ENCODE results near the gene ZNF565.
"Not testable (repeated sequence)": the region's sequence is repeated elsewhere in the genome, so short reads cannot be mapped to it uniquely, and the experiment has no call there.

ZNF565 gene

GRCh38 chr19:36214386-36215275, at the start of gene ZNF565, which contains the start of gene ZNF146:
Gene ZNF565 (minus strand): TSS chr19:36214665. CDS start chr19:36201985, 12,680 bp downstream.
Gene ZNF146 (plus strand): TSS chr19:36215106. CDS start chr19:36236441, 21,335 bp downstream.
- in situ Hi-C loops (cut with MboI; ENCODE audit: low sequenced_read_pairs): no loop called here

GRCh38 chr19:36259211-36259610, 44.7 kb upstream of the ZNF565 start:
- in situ Hi-C loops (cut with MboI; ENCODE audit: low sequenced_read_pairs): no loop called here

- in situ Hi-C loops (cut with MboI; ENCODE audit: low sequenced_read_pairs): no loop called here
Measured at GRCh38 chr19:36258028-36258875, 43.8 kb upstream of the ZNF565 start.

GRCh38 chr19:36257520-36257876, 43.0 kb upstream of the ZNF565 start:
- in situ Hi-C loops (cut with MboI; ENCODE audit: low sequenced_read_pairs): no loop called here

GRCh38 chr19:36256853-36257519, 42.5 kb upstream of the ZNF565 start:
- in situ Hi-C loops (cut with MboI; ENCODE audit: low sequenced_read_pairs): no loop called here

- in situ Hi-C loops (cut with MboI; ENCODE audit: low sequenced_read_pairs): no loop called here
Measured at GRCh38 chr19:36256064-36256463, 41.6 kb upstream of the ZNF565 start.

GRCh38 chr19:36255316-36255715, 40.9 kb upstream of the ZNF565 start:
- in situ Hi-C loops (cut with MboI; ENCODE audit: low sequenced_read_pairs): no loop called here

GRCh38 chr19:36254848-36255247, 40.4 kb upstream of the ZNF565 start:
- in situ Hi-C loops (cut with MboI; ENCODE audit: low sequenced_read_pairs): no loop called here

GRCh38 chr19:36252047-36252446, 37.6 kb upstream of the ZNF565 start:
- in situ Hi-C loops (cut with MboI; ENCODE audit: low sequenced_read_pairs): no loop called here

GRCh38 chr19:36246006-36246481, 31.6 kb upstream of the ZNF565 start:
- in situ Hi-C loops (cut with MboI; ENCODE audit: low sequenced_read_pairs): no loop called here

GRCh38 chr19:36245210-36246005, 30.9 kb upstream of the ZNF565 start:
- in situ Hi-C loops (cut with MboI; ENCODE audit: low sequenced_read_pairs): no loop called here

GRCh38 chr19:36244066-36244465, 29.6 kb upstream of the ZNF565 start:
- in situ Hi-C loops (cut with MboI; ENCODE audit: low sequenced_read_pairs): no loop called here

GRCh38 chr19:36236946-36237310, 22.5 kb upstream of the ZNF565 start:
- in situ Hi-C loops (cut with MboI; ENCODE audit: low sequenced_read_pairs): no loop called here

- in situ Hi-C loops (cut with MboI; ENCODE audit: low sequenced_read_pairs): no loop called here
Measured at GRCh38 chr19:36236304-36236945, 22.0 kb upstream of the ZNF565 start.

GRCh38 chr19:36233626-36234025, 19.2 kb upstream of the ZNF565 start:
- in situ Hi-C loops (cut with MboI; ENCODE audit: low sequenced_read_pairs): not testable (repeated sequence)

GRCh38 chr19:36225219-36225892, 10.9 kb upstream of the ZNF565 start:
- in situ Hi-C loops (cut with MboI; ENCODE audit: low sequenced_read_pairs): no loop called here

- in situ Hi-C loops (cut with MboI; ENCODE audit: low sequenced_read_pairs): no loop called here
Measured at GRCh38 chr19:36222503-36222902, 8.0 kb upstream of the ZNF565 start.

- in situ Hi-C loops (cut with MboI; ENCODE audit: low sequenced_read_pairs): no loop called here
Measured at GRCh38 chr19:36221474-36221873, 7.0 kb upstream of the ZNF565 start.

Measured in HL-60/S4 (cell line).